Stimulated activated naive B cell treated with anti-CD40 and anti-IgM and Interleukin-4, amounts not matched to agents 10 μg/mL and 1 μg/mL and 100 μg/mL, for 72 hours (primary cell): ENCODE results near the gene CHRFAM7A.
"Not testable (repeated sequence)": the region's sequence is repeated elsewhere in the genome, so short reads cannot be mapped to it uniquely, and the experiment has no call there.

Experiments used
- ATAC-seq, 2 donors: fragments of 150-1000 bp; cut with Tn5 transposase; replicated peaks; 2 replicates each; pipeline ENCODE4 v1.10.0; 2021; ENCODE audit warnings: moderate library complexity in 1 of 2
- DNase-seq: peaks from one replicate; pipeline ENCODE4 v3.0.0; 2021
- H3K27ac Mint-ChIP-seq: one replicate; pipeline ENCODE4 v1.8.0; 2022; ENCODE audit warnings: mild to moderate bottlenecking, mixed read lengths
- H3K27me3 Mint-ChIP-seq, 2 donors: one replicate each; pipeline ENCODE4 v1.8.0; 2022; ENCODE audit warnings: mixed read lengths in 2 of 2
- H3K36me3 Mint-ChIP-seq, 2 donors: one replicate each; pipeline ENCODE4 v1.8.0; 2022; ENCODE audit warnings: mixed read lengths in 2 of 2, mild to moderate bottlenecking in 1 of 2
- H3K4me1 Mint-ChIP-seq, 2 donors: one replicate each; pipeline ENCODE4 v1.8.0; 2022; ENCODE audit warnings: mixed read lengths in 2 of 2, mild to moderate bottlenecking in 1 of 2
- H3K4me3 Mint-ChIP-seq, 2 donors: one replicate each; pipeline ENCODE4 v1.8.0; 2022; ENCODE audit warnings: mild to moderate bottlenecking in 2 of 2, mixed read lengths in 2 of 2, moderate library complexity in 1 of 2
- H3K9me3 Mint-ChIP-seq, 2 donors: one replicate each; pipeline ENCODE4 v1.8.0; 2022; ENCODE audit warnings: mixed read lengths in 2 of 2, mild to moderate bottlenecking in 1 of 2

Gene CHRFAM7A

DNA sequence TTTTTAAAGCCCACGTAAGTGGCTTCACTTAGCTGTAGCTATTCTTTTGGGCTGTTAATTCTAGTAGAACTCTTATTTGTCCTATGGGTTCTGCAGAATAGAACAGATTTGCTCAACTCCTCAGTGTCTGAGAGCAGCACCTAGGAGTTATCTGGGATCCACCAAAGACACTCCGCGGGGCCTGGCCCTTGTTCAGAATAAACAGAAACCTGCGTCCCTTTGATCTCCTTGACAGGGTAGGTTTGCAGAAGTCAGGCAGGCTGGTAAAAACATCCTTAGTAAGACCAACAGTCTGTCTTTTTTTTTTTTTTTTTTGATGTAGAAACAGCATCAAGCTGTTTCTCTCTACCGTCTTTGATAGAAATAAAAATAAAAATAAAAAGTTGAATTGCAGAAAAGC, 31.9 kb downstream of the CHRFAM7A start:
- not testable (repeated sequence) for H3K27ac Mint-ChIP-seq, H3K36me3 Mint-ChIP-seq, ATAC-seq, H3K9me3 Mint-ChIP-seq, DNase-seq, H3K4me3 Mint-ChIP-seq, H3K4me1 Mint-ChIP-seq, H3K27me3 Mint-ChIP-seq

DNA sequence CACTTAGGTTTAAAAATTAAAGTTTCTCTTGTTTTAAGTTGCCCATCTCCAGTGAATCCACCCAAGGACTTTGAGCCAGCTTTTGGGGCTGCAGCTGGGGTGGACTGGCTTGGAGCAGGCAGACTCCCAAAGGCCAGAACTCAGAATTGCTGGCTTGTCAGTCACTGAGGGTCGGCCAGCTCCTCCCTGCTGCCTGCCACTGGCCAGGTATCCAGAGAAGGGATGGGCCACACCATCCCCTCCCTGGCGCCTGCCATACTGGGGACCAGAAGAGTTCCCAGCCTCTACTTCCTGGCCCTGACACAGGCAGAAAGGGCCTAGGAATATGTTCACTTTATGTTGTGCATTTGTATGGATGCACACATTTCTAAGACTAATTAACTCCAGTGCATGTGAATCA, 32.4 kb downstream of the CHRFAM7A start:
- not testable (repeated sequence) for H3K9me3 Mint-ChIP-seq, H3K4me1 Mint-ChIP-seq, ATAC-seq, DNase-seq, H3K27me3 Mint-ChIP-seq, H3K27ac Mint-ChIP-seq, H3K4me3 Mint-ChIP-seq, H3K36me3 Mint-ChIP-seq

DNA sequence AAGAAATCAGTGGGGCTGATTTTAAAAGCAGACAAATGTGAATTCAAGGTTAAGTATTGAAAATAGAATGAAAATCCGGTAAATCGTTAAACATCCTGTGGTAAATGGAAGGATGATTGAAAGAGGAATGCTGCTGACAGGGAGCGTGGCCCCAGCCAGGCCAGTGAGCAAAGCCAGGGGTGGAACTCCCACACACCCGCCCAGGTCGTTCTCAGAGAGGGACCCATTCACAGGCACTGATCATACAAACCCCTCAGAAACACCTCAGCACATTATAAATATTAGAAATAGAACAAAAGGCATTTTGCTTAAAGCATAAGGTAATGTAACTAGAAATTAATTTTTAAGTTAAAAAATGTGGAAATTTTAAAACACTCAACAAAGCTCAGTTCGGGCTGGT, 38.3 kb downstream of the CHRFAM7A start:
- H3K27ac Mint-ChIP-seq, DNase-seq, H3K4me1 Mint-ChIP-seq, H3K9me3 Mint-ChIP-seq, H3K36me3 Mint-ChIP-seq, H3K27me3 Mint-ChIP-seq, H3K4me3 Mint-ChIP-seq, ATAC-seq: not testable (repeated sequence)

DNA sequence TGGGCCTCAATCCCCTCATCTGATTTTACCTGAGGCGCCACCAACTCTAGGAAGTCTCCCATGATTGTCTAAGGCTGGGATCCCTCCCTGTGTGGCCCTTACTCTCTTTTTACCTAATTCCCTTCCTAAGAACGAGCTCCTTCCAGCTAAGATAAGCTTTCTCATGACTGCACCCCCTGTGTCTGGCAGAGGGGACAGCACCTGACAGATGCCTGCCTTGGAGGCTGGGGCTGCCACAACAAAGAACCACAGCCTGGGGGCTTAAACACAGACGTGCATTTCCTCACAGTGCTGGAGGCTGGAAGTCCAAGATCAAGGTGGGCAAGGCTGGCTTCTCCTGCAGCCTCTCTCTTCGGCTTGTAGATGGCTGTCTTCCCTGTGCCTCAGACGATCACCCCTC, 43.5 kb downstream of the CHRFAM7A start:
- H3K36me3 Mint-ChIP-seq, ATAC-seq, H3K27me3 Mint-ChIP-seq, H3K27ac Mint-ChIP-seq, H3K4me3 Mint-ChIP-seq, H3K4me1 Mint-ChIP-seq, DNase-seq, H3K9me3 Mint-ChIP-seq: not testable (repeated sequence)

DNA sequence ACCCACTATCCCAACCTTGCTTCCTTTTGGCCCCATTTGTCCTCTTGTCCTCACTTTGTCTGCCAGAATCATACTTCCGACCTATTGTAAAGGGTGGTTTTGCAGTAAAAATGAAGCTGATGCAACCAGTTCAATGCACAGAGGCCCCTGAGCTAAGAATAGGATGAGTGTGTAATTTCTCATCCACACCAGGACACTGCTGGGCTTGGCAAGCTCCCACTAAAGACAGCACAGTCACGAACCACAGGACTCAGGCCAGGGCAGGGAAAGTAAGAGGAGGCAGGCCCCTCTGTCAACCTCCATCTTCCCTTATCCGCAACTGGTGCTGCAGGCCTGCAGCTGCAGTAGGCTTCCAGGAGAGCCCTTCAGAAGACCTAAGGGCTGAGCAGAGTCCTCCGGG, 56.8 kb downstream of the CHRFAM7A start:
- H3K27ac Mint-ChIP-seq, ATAC-seq, H3K9me3 Mint-ChIP-seq, DNase-seq, H3K27me3 Mint-ChIP-seq, H3K36me3 Mint-ChIP-seq, H3K4me1 Mint-ChIP-seq, H3K4me3 Mint-ChIP-seq: not testable (repeated sequence)

DNA sequence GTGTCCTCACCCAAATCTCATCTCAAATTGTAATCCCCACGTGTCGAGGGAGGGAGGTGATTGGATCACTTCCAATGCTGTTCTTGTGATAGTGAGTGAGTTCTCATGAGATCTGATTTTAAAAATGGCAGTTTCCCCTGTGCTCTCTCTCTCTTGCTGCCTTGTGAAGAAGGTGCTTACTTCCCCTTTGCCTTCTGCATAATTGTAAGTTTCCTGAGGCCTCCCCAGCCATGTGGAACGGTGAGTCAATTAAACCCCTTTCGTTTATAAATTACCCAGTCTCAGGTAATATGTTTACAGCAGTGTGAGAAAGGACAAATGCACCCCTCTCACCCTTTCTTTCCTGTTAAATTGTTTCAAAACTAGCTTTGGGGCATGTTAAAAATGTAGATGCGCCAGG, 59.2 kb downstream of the CHRFAM7A start:
- peak; percentile 88 to 90 for ATAC-seq
- H3K27ac Mint-ChIP-seq, H3K9me3 Mint-ChIP-seq, H3K36me3 Mint-ChIP-seq, H3K4me1 Mint-ChIP-seq, H3K4me3 Mint-ChIP-seq, H3K27me3 Mint-ChIP-seq: not testable (repeated sequence)
- peak; percentile 1 for DNase-seq

DNA sequence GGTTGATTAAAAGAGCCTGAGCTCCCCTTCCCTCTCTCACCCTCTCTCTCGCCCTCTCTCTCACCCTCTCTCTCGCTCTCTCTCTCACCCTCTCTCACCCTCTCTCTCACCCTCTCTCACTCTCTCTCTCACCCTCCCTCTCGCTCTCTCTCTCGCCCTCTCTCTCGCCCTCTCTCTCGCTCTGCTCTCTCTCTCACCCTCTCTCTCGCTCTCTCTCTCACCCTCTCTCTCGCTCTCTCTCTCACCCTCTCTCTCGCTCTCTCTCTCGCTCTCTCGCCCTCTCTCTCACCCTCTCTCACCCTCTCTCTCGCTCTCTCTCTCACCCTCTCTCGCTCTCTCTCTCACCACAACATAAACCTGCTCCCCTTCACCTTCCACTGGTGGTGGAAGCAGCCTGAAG, 67.2 kb downstream of the CHRFAM7A start:
- not testable (repeated sequence) for ATAC-seq, H3K4me3 Mint-ChIP-seq, H3K4me1 Mint-ChIP-seq, H3K36me3 Mint-ChIP-seq, H3K27ac Mint-ChIP-seq, H3K27me3 Mint-ChIP-seq, H3K9me3 Mint-ChIP-seq, DNase-seq

DNA sequence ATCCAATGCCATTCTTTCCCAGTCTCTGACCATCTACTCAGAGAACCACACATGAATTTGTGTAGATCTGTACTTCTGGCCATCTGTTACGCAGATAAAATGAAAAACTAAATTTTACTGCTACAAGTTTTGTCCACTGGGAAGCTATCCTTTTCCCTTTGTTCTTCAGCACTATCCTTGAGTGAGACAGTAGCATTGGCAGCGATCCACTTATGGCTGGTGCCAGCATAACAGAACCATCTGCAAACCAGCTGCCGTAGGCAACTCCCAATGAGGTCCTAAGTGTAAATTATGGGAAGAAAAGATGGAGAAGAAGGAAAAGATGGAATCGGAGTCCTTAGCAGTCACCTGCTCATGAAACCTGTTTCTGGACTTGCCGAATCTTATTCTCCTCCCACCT, 72.3 kb downstream of the CHRFAM7A start:
- DNase-seq, H3K4me3 Mint-ChIP-seq, H3K4me1 Mint-ChIP-seq, H3K27ac Mint-ChIP-seq, H3K9me3 Mint-ChIP-seq, H3K27me3 Mint-ChIP-seq, H3K36me3 Mint-ChIP-seq, ATAC-seq: not testable (repeated sequence)

DNA sequence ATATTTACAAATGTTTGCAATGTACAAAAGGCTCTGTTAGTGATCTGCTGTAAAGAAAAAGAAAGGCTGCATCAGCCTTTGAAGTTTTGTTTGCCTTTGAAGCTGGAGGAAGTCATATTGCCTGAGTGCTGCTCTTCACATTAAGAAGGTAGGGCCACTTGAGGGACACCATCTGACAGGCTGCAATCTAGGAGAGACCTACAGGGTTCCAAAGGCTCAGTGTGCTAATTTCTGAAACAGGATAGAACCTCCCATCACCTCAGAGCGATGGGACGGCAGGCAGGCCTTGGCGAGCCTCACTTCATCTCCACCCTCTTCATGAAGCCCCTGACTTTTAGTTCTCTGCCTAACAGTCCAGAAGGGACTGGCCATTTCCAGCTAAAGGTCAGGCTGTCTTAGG, 77.6 kb downstream of the CHRFAM7A start:
- not testable (repeated sequence) for H3K4me3 Mint-ChIP-seq, H3K4me1 Mint-ChIP-seq, DNase-seq, H3K27me3 Mint-ChIP-seq, H3K27ac Mint-ChIP-seq, ATAC-seq, H3K9me3 Mint-ChIP-seq, H3K36me3 Mint-ChIP-seq

DNA sequence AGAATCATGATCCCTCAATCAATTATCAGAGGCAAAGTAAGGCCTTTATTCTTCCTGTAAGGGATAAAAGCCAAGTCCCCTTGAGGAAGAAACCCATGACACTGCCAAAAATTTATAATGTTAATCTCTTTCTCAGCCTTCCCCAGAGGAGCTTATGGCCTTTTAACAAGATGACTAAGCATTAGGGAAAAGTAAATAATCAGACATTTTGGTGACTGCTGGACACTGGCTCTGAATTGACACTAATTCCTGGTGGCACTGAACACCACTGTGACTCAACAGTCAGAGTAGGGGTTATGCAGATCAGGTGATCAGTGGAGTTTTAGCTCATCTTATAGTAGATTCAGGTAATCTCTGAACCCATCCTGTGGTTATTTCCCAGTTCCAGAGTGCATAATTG, 82.8 kb downstream of the CHRFAM7A start:
- H3K36me3 Mint-ChIP-seq, H3K4me1 Mint-ChIP-seq, H3K9me3 Mint-ChIP-seq, H3K27me3 Mint-ChIP-seq, H3K4me3 Mint-ChIP-seq, ATAC-seq, H3K27ac Mint-ChIP-seq, DNase-seq: not testable (repeated sequence)
